ENCODE measurements around the gene CFAP61. TPM values are rescaled to one million over a fixed set of nuclear protein-coding genes. Genes with fewer than 3 reads are reported as not detected.

CFAP61 gene
- total RNA-seq, 4 donors from 2014 or later = 0.68 to 3.7 (median 1.4) TPM

- TF ChIP-seq CTCF (IDR thresholded peaks at IDR 0.05; ENCODE audit: low read depth) = no peak
Observed at GRCh38 chr20:20021835-20022234, 30.5 kb upstream of the CFAP61 start.

- no peak for TF ChIP-seq CTCF (IDR thresholded peaks at IDR 0.05; ENCODE audit: low read depth)
Observed at GRCh38 chr20:20022498-20022897, 29.8 kb upstream of the CFAP61 start.

- TF ChIP-seq CTCF (IDR thresholded peaks at IDR 0.05; ENCODE audit: low read depth) = no peak
Observed at GRCh38 chr20:20023395-20023794, 28.9 kb upstream of the CFAP61 start.

- TF ChIP-seq CTCF (IDR thresholded peaks at IDR 0.05; ENCODE audit: low read depth) = no peak
Observed at GRCh38 chr20:20024942-20025341, 27.4 kb upstream of the CFAP61 start.

- no peak for TF ChIP-seq CTCF (IDR thresholded peaks at IDR 0.05; ENCODE audit: low read depth)
Observed at GRCh38 chr20:20027284-20027683, 25.0 kb upstream of the CFAP61 start.

GRCh38 chr20:20031790-20032189 is 20.5 kb upstream of the CFAP61 start:
- TF ChIP-seq CTCF (IDR thresholded peaks at IDR 0.05; ENCODE audit: low read depth) = no peak

GRCh38 chr20:20034486-20034885 is 17.8 kb upstream of the CFAP61 start:
- no peak for TF ChIP-seq CTCF (IDR thresholded peaks at IDR 0.05; ENCODE audit: low read depth)
